ENCODE data around the gene ZNF764. TPM values are rescaled to one million over a fixed set of nuclear protein-coding genes. Genes with fewer than 3 reads are reported as not detected.
"Not testable (repeated sequence)": the region's sequence is repeated elsewhere in the genome, so short reads cannot be mapped to it uniquely, and the experiment has no call there.

ZNF764 gene
- 10 to 100 TPM; 13.7 to 14.2 TPM for total RNA-seq

GRCh38 chr16:30557957-30558788 lies at the start of gene ZNF764:
ZNF764 (minus strand) TSS chr16:30558374; CDS start chr16:30558182, 192 bp downstream.
- no peaks in the 10 kb centered on the region for H3K9me3 Mint-ChIP-seq
- H3K27ac Mint-ChIP-seq = peak within 1 kb of the TSS; percentile 96
- peak within 1 kb of the TSS; percentile 89 for H3K4me3 Mint-ChIP-seq
- no peaks in the 10 kb centered on the region for H3K27me3 Mint-ChIP-seq
- ChIA-PET POLR2A (interaction anchor here (0.5 to 3.3 kb wide), 16 partner anchors 9 to 184 kb away, joined by 3 to 59 read pairs (median 4); partner anchors contain the start of genes DCTPP1, MYL11, ZNF48 and ZNF688), CTCF (interaction anchor here (0.6 to 3.6 kb wide), 13 partner anchors 9 to 168 kb away, joined by 4 to 53 read pairs (median 6); partner anchors contain the start of genes DCTPP1, PRR14, ZNF747 and ZNF785)
- peaks cover 26% of the 10 kb centered on the region for H3K36me3 Mint-ChIP-seq
- DNase-seq = peak; percentile 99
- peaks cover 38% of the 10 kb centered on the region for H3K4me1 Mint-ChIP-seq (ENCODE audit: low read depth)
- intact Hi-C loops (cut with micrococcal nuclease) = loop anchor here (1.0 to 5.0 kb wide), 5 partner anchors 10 to 126 kb away; partner anchors contain the start of genes DCTPP1 and FBRS

GRCh38 chr16:30606004-30606403 lies 47.8 kb upstream of the ZNF764 start:
- H3K9me3 Mint-ChIP-seq = no peaks in the 10 kb centered on the region
- DNase-seq = no peak
- CTCF ChIA-PET = interaction anchor here (0.9 to 5.1 kb wide), 3 partner anchors 8 to 11 kb away, joined by 3 to 45 read pairs (median 6); no protein-coding TSS in a partner anchor
- peaks cover 19% of the 10 kb centered on the region for H3K36me3 Mint-ChIP-seq
- no peaks in the 10 kb centered on the region for H3K27me3 Mint-ChIP-seq
- H3K4me1 Mint-ChIP-seq (ENCODE audit: low read depth) = peaks cover 15% of the 10 kb centered on the region
- no peak overlapping the region for H3K27ac Mint-ChIP-seq
- no peak overlapping the region for H3K4me3 Mint-ChIP-seq
- POLR2A ChIA-PET = interaction anchor here (1.2 kb wide), 1 partner anchor 35 kb away, joined by 4 read pairs; the partner anchor contains the start of gene ZNF688
- intact Hi-C loops (cut with micrococcal nuclease) = no loop called here

- intact Hi-C loops (cut with micrococcal nuclease) = no loop called here
- Mint-ChIP-seq H3K4me3 (no peak overlapping the region), H3K9me3 (no peaks in the 10 kb centered on the region), H3K27ac (no peak overlapping the region), H3K4me1 (ENCODE audit: low read depth) (peaks cover 10% of the 10 kb centered on the region), H3K27me3 (no peaks in the 10 kb centered on the region), H3K36me3 (peaks cover 19% of the 10 kb centered on the region)
- no peak for DNase-seq
- POLR2A ChIA-PET = interaction anchor here (1.2 kb wide), 1 partner anchor 34 kb away, joined by 4 read pairs; the partner anchor contains the start of gene ZNF688
- CTCF ChIA-PET = interaction anchor here (0.9 to 1.6 kb wide), 2 partner anchors 10 kb away, joined by 3 to 6 read pairs; no protein-coding TSS in a partner anchor
Observed at GRCh38 chr16:30605158-30605557, 47.0 kb upstream of the ZNF764 start.

GRCh38 chr16:30604316-30604947 lies 46.3 kb upstream of the ZNF764 start:
- Mint-ChIP-seq H3K27ac (no peak overlapping the region), H3K36me3 (peaks cover 19% of the 10 kb centered on the region), H3K4me3 (no peak overlapping the region), H3K4me1 (ENCODE audit: low read depth) (peaks cover 10% of the 10 kb centered on the region), H3K27me3 (no peaks in the 10 kb centered on the region), H3K9me3 (no peaks in the 10 kb centered on the region)
- ChIA-PET POLR2A (no interaction called here), CTCF (interaction anchor here (1.3 to 2.3 kb wide), 2 partner anchors 155 to 175 kb away, joined by 3 to 11 read pairs; partner anchors contain the start of gene DCTPP1)
- intact Hi-C loops (cut with micrococcal nuclease) = no loop called here
- no peak for DNase-seq

- intact Hi-C loops (cut with micrococcal nuclease) = no loop called here
- H3K27me3 Mint-ChIP-seq = no peaks in the 10 kb centered on the region
- H3K4me1 Mint-ChIP-seq (ENCODE audit: low read depth) = peaks cover 9% of the 10 kb centered on the region
- H3K4me3 Mint-ChIP-seq = no peak overlapping the region
- H3K27ac Mint-ChIP-seq = no peak overlapping the region
- DNase-seq = no peak
- H3K9me3 Mint-ChIP-seq = no peaks in the 10 kb centered on the region
- H3K36me3 Mint-ChIP-seq = peaks cover 19% of the 10 kb centered on the region
- CTCF ChIA-PET = interaction anchor here (1.3 to 2.3 kb wide), 2 partner anchors 155 to 174 kb away, joined by 3 to 11 read pairs; partner anchors contain the start of gene DCTPP1
- POLR2A ChIA-PET = no interaction called here
Observed at GRCh38 chr16:30603945-30604315, 45.8 kb upstream of the ZNF764 start.

- ChIA-PET POLR2A (interaction anchor here (0.8 kb wide), 1 partner anchor 44 kb away, joined by 3 read pairs; no protein-coding TSS in a partner anchor), CTCF (interaction anchor here (0.9 to 2.3 kb wide), 6 partner anchors 13 to 173 kb away, joined by 3 to 11 read pairs (median 6); partner anchors contain the start of gene DCTPP1)
- no peaks in the 10 kb centered on the region for H3K9me3 Mint-ChIP-seq
- no peak overlapping the region for H3K4me3 Mint-ChIP-seq
- peaks cover 8% of the 10 kb centered on the region for H3K4me1 Mint-ChIP-seq (ENCODE audit: low read depth)
- no peak overlapping the region for H3K27ac Mint-ChIP-seq
- H3K27me3 Mint-ChIP-seq = no peaks in the 10 kb centered on the region
- H3K36me3 Mint-ChIP-seq = peaks cover 19% of the 10 kb centered on the region
- intact Hi-C loops (cut with micrococcal nuclease) = no loop called here
- DNase-seq = no peak
Observed at GRCh38 chr16:30602616-30603277, 44.6 kb upstream of the ZNF764 start.

GRCh38 chr16:30601966-30602365 lies 43.8 kb upstream of the ZNF764 start:
- CTCF ChIA-PET = interaction anchor here (0.9 to 2.3 kb wide), 6 partner anchors 8 to 172 kb away, joined by 3 to 11 read pairs (median 6); partner anchors contain the start of genes DCTPP1 and ZNF689
- Mint-ChIP-seq H3K36me3 (peaks cover 16% of the 10 kb centered on the region), H3K27me3 (no peaks in the 10 kb centered on the region), H3K27ac (no peak overlapping the region), H3K9me3 (no peaks in the 10 kb centered on the region), H3K4me3 (no peak overlapping the region), H3K4me1 (ENCODE audit: low read depth) (peaks cover 5% of the 10 kb centered on the region)
- DNase-seq = no peak
- intact Hi-C loops (cut with micrococcal nuclease) = no loop called here
- POLR2A ChIA-PET = interaction anchor here (0.8 kb wide), 1 partner anchor 43 kb away, joined by 3 read pairs; no protein-coding TSS in a partner anchor

GRCh38 chr16:30600929-30601328 lies 42.8 kb upstream of the ZNF764 start:
- ChIA-PET CTCF (interaction anchor here (1.3 to 5.1 kb wide), 6 partner anchors 9 to 171 kb away, joined by 3 to 52 read pairs (median 28); partner anchors contain the start of genes DCTPP1, ZNF689, ZNF747 and ZNF764), POLR2A (no interaction called here)
- H3K4me3 Mint-ChIP-seq = no peak overlapping the region

GRCh38 chr16:30600215-30600614 lies 42.0 kb upstream of the ZNF764 start:
- no peaks in the 10 kb centered on the region for H3K9me3 Mint-ChIP-seq
- H3K27ac Mint-ChIP-seq = no peak overlapping the region
- H3K4me1 Mint-ChIP-seq (ENCODE audit: low read depth) = peaks cover 5% of the 10 kb centered on the region
- DNase-seq = no peak
- CTCF ChIA-PET = interaction anchor here (1.4 to 5.1 kb wide), 5 partner anchors 11 to 171 kb away, joined by 3 to 52 read pairs (median 33); partner anchors contain the start of genes DCTPP1, ZNF747 and ZNF764
- POLR2A ChIA-PET = interaction anchor here (0.6 kb wide), 1 partner anchor 60 kb away, joined by 3 read pairs; no protein-coding TSS in a partner anchor
- intact Hi-C loops (cut with micrococcal nuclease) = no loop called here
- H3K27me3 Mint-ChIP-seq = no peaks in the 10 kb centered on the region
- H3K36me3 Mint-ChIP-seq = peaks cover 10% of the 10 kb centered on the region
- H3K4me3 Mint-ChIP-seq = no peak overlapping the region

More at GRCh38 chr16:30600929-30601328, 42.8 kb upstream of the ZNF764 start:
- peaks cover 12% of the 10 kb centered on the region for H3K36me3 Mint-ChIP-seq
- DNase-seq = no peak
- H3K27me3 Mint-ChIP-seq = no peaks in the 10 kb centered on the region
- H3K4me1 Mint-ChIP-seq (ENCODE audit: low read depth) = peaks cover 5% of the 10 kb centered on the region
- H3K27ac Mint-ChIP-seq = no peak overlapping the region
- no peaks in the 10 kb centered on the region for H3K9me3 Mint-ChIP-seq
- intact Hi-C loops (cut with micrococcal nuclease) = no loop called here

GRCh38 chr16:30592871-30593270 lies 34.7 kb upstream of the ZNF764 start:
- Mint-ChIP-seq H3K4me1 (ENCODE audit: low read depth) (peaks cover 8% of the 10 kb centered on the region), H3K4me3 (no peak overlapping the region), H3K27me3 (no peaks in the 10 kb centered on the region), H3K9me3 (no peaks in the 10 kb centered on the region), H3K36me3 (peaks cover 5% of the 10 kb centered on the region), H3K27ac (no peak overlapping the region)
- intact Hi-C loops (cut with micrococcal nuclease) = no loop called here
- DNase-seq = no peak
- ChIA-PET CTCF (interaction anchor here (0.6 to 2.0 kb wide), 4 partner anchors 21 to 58 kb away, joined by 3 to 6 read pairs (median 4); partner anchors contain the start of gene PRR14), POLR2A (no interaction called here)

GRCh38 chr16:30590869-30591268 lies 32.7 kb upstream of the ZNF764 start:
- H3K9me3 Mint-ChIP-seq; H3K4me3 Mint-ChIP-seq; H3K27me3 Mint-ChIP-seq; H3K27ac Mint-ChIP-seq; DNase-seq; intact Hi-C loops (cut with micrococcal nuclease): not testable (repeated sequence)
- Mint-ChIP-seq H3K36me3 (peaks cover 13% of the 10 kb centered on the region), H3K4me1 (ENCODE audit: low read depth) (peaks cover 17% of the 10 kb centered on the region)
- ChIA-PET CTCF (interaction anchor here (0.9 to 1.0 kb wide), 2 partner anchors 38 to 55 kb away, joined by 3 read pairs; no protein-coding TSS in a partner anchor), POLR2A (interaction anchor here (0.6 to 0.7 kb wide), 2 partner anchors 39 to 105 kb away, joined by 3 read pairs; no protein-coding TSS in a partner anchor)

Measured in activated CD4-positive, alpha-beta memory T cell treated with anti-CD3 and anti-CD28 coated beads for 36 hours (primary cell).